GM12872 (cell line): ENCODE data around the gene ZNF629.

Experiments used
- CTCF ChIP-seq: IDR thresholded peaks from 3 replicates; pipeline ENCODE4 v1.5.1; 2011; ENCODE audit warnings: low read depth, mild to moderate bottlenecking, low read length, moderate library complexity; ENCODE audit not compliant: insufficient read depth

The ZNF629 gene

DNA sequence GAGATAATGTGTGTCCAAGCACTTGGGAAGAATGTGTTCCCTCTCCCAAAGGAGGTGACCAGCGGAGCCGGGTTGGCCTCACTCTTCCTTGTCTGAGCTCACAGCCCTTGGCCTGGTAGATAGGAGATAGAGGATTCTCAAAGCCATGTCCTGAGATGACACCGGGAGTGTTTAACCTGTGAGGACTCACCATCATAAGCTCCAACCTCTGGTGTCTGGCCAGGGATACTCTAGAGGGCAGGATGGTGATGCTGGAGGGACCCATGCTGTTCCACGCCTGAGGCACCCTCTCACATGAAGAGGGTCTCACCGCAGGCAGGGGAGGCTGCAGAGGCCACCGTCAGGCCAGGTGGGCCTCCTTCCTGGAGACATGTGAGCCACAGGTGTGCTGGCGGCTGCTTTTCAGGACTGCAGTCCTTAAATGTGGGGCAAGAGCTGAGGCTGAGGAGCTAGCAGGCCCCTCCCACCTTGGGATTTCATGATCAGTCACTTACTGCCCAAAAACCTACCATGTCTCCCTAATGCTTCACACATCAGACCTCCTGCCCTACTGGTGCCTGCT lies 6.6 kb upstream of the ZNF629 start:
- no peak for TF ChIP-seq CTCF

GRCh38 chr16:30787613-30788378 lies 791 bp upstream of the ZNF629 start:
- TF ChIP-seq CTCF: no peak

DNA sequence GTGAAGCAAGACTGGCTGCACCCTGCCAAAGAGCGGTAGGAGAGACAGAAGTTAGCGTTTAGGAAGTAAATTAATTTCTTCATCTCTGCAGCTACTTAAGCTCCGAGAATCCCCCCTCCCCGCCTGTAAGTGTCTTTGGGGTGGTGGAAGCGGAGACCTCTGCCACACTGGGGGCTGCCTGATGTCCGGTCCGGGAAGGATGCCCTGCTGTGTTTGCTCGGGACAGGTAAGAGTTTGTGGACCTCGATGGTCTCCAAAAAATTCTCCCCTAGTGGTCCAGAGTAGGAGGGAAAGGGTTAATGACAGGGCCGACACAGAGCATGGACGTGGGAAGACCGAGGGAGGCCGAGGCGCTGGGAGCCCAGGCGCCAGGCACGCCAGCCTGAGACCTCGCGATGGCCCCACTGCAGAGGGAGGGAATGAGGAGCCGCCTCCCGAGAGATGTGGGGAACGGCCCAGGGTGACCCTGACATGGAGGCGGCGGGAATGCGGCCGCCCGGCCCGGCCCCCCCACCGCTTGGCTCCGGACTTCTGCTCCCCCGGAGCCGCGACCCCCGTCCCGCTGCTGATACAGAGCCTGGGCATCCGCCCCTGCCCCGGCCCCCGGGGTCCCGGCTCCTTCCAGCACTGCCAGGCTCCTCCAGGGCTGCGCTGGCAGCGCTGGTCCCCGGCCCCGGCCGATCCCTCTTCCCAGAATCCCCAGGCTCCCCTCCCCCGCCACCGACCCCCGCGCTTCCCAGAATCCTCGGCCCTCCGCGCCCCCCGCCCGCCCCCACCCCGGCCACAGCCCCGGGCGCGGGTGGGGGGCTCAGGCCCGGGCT lies 680 bp downstream of the ZNF629 start:
- TF ChIP-seq CTCF: no peak

GRCh38 chr16:30785126-30786106 lies 1.6 kb downstream of the ZNF629 start:
- no peak for TF ChIP-seq CTCF

- TF ChIP-seq CTCF: no peak
Observed at GRCh38 chr16:30784215-30784614, 2.8 kb downstream of the ZNF629 start.

DNA sequence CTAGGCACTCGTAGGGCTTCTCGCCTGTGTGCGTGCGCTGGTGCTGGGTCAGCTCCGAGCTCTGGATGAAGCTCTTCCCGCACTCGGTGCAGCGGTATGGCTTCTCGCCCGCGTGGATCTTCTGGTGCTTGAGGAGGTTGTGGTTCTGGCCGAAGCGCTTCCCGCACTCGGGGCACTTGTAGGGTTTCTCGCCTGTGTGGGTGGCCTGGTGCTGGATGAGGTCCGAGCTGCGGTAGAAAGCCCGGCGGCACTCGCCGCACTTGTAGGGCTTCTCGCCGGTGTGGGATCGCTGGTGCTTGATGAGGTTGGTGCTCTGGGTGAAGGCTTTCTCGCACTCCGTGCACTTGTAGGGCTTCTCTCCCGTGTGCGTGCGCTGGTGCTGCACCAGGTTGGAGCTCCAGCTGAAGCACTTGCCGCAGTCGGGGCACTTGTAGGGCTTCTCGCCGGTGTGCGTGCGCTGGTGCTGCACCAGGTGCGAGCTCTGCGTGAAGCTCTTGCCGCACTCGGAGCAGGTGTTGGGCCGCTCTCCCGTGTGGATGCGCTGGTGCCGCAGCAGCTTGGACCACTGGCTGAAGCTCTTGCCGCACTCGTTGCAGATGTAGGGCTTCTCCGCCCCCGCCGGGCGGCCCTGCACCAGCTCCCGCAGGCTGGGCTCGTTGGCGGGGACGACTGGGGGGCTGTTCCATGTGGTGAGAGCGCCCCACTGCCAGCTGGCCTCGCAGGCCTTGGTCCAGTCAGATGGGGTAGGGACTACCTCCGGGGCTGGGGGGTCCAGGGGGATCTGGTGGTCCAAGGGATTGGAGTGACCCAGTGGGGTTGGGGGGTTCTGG lies 3.5 kb downstream of the ZNF629 start:
- no peak for TF ChIP-seq CTCF
